Skin epidermis (tissue), 12 donors: ENCODE results near the gene GNRH2.
"Not testable (repeated sequence)": the region's sequence is repeated elsewhere in the genome, so short reads cannot be mapped to it uniquely, and the experiment has no call there.

Experiments used
- H3K27ac ChIP-seq, 21 experiments: fragments of 200-600 bp; sonication (generic) in 11 of 21; one replicate each; pipeline ENCODE4 v1.5.0; 2020; ENCODE audit warnings: mild to moderate bottlenecking in 3 of 21, inconsistent platforms in 2 of 21, moderate library complexity in 2 of 21
- H3K4me3 ChIP-seq, 7 experiments: fragments of 200-600 bp; sonication (generic) in 2 of 7; one replicate each; pipeline ENCODE4 v1.5.0; 2020; ENCODE audit warnings: inconsistent platforms in 2 of 7, mild to moderate bottlenecking in 2 of 7, moderate library complexity in 1 of 7

The GNRH2 gene

GRCh38 chr20:3071610-3072529 lies 28.4 kb downstream of the GNRH2 start, which contains the start of gene OXT:
Gene OXT (plus strand): TSS chr20:3071620. CDS start chr20:3071656, 36 bp downstream.
- Histone ChIP-seq H3K27ac (peak within 1 kb of the TSS in 13 of 21 experiments; percentile 39 to 83 (median 59)), H3K4me3 (peak within 1 kb of the TSS; percentile 32 to 61 (median 56))

GRCh38 chr20:3072530-3073250 lies 29.3 kb downstream of the GNRH2 start:
- H3K4me3 ChIP-seq: peak overlapping the region in 6 of 7 experiments; percentile 32 to 61 (median 54)

GRCh38 chr20:3073251-3073643 lies 29.8 kb downstream of the GNRH2 start:
- H3K27ac ChIP-seq, H3K4me3 ChIP-seq: not testable (repeated sequence)

More at GRCh38 chr20:3072530-3073250, 29.3 kb downstream of the GNRH2 start:
- H3K27ac ChIP-seq: peak overlapping the region in 4 of 21 experiments; percentile 57 to 83 (median 66)

GRCh38 chr20:3074812-3075211 lies 31.4 kb downstream of the GNRH2 start:
- Histone ChIP-seq H3K27ac (no peak overlapping the region), H3K4me3 (no peak overlapping the region)

GRCh38 chr20:3075315-3075714 lies 31.9 kb downstream of the GNRH2 start:
- H3K27ac ChIP-seq, H3K4me3 ChIP-seq: not testable (repeated sequence)

GRCh38 chr20:3077618-3078134 lies 34.3 kb downstream of the GNRH2 start:
- H3K4me3 ChIP-seq: no peak overlapping the region

GRCh38 chr20:3080939-3081388 lies 37.5 kb downstream of the GNRH2 start:
- H3K4me3 ChIP-seq: no peak overlapping the region
- H3K27ac ChIP-seq: no peak overlapping the region

More at GRCh38 chr20:3077618-3078134, 34.3 kb downstream of the GNRH2 start:
- no peak overlapping the region for H3K27ac ChIP-seq

- Histone ChIP-seq H3K27ac (no peak overlapping the region), H3K4me3 (no peak overlapping the region)
Observed at GRCh38 chr20:3081641-3082040, 38.2 kb downstream of the GNRH2 start.

- Histone ChIP-seq H3K27ac (no peak overlapping the region), H3K4me3 (peak overlapping the region in 6 of 7 experiments; percentile 1 to 37 (median 19))
Observed at GRCh38 chr20:3082306-3082951, 39.0 kb downstream of the GNRH2 start.

GRCh38 chr20:3082955-3083952 lies 39.8 kb downstream of the GNRH2 start:
- Histone ChIP-seq H3K4me3 (peak overlapping the region in 6 of 7 experiments; percentile 1 to 37 (median 19)), H3K27ac (no peak overlapping the region)

GRCh38 chr20:3084283-3084985 lies 41.0 kb downstream of the GNRH2 start, which contains the start of gene AVP:
Gene AVP (minus strand): TSS chr20:3084724. CDS start chr20:3084674, 50 bp downstream.
- no peak within 1 kb of the TSS for H3K4me3 ChIP-seq
- H3K27ac ChIP-seq: no peak within 1 kb of the TSS

GRCh38 chr20:3084986-3085360 lies 41.6 kb downstream of the GNRH2 start:
- Histone ChIP-seq H3K27ac (no peak overlapping the region), H3K4me3 (no peak overlapping the region)

GRCh38 chr20:3085571-3086072 lies 42.2 kb downstream of the GNRH2 start:
- H3K4me3 ChIP-seq: no peak overlapping the region
- no peak overlapping the region for H3K27ac ChIP-seq

- no peak overlapping the region for H3K4me3 ChIP-seq
- H3K27ac ChIP-seq: no peak overlapping the region
Observed at GRCh38 chr20:3088031-3088430, 44.6 kb downstream of the GNRH2 start.

GRCh38 chr20:3090565-3090964 lies 47.1 kb downstream of the GNRH2 start:
- Histone ChIP-seq H3K27ac (no peak overlapping the region), H3K4me3 (no peak overlapping the region)

- H3K4me3 ChIP-seq: peak overlapping the region; percentile 19 to 41 (median 24)
- H3K27ac ChIP-seq: peak overlapping the region in 4 of 21 experiments; percentile 5 to 52 (median 30)
Observed at GRCh38 chr20:3092611-3093379, 49.4 kb downstream of the GNRH2 start.

GRCh38 chr20:3093861-3094361 lies 50.5 kb downstream of the GNRH2 start:
- no peak overlapping the region for H3K4me3 ChIP-seq
- H3K27ac ChIP-seq: no peak overlapping the region
